B cell (primary cell): ENCODE measurements around the gene ANKRD52. TPM values are rescaled to one million over a fixed set of nuclear protein-coding genes. Genes with fewer than 3 reads are reported as not detected.

Experiments used
- ATAC-seq: fragments of 200-7000 bp; cut with Tn5 transposase; one replicate; pipeline ENCODE4 v1.10.0; 2021; ENCODE audit warnings: low read depth, mild to moderate bottlenecking, moderate number of reproducible peaks, moderate library complexity
- CTCF ChIA-PET: fragments of 350-600 bp; sonication (Branson Sonifier 250); formaldehyde crosslinking; loops from one replicate; lab custom pipeline; 2021; ENCODE audit warnings: antibody characterized with exemption, inconsistent platforms; lab: Charles Lee
- POLR2A ChIA-PET: fragments of 350-600 bp; sonication (Branson Sonifier 250); formaldehyde crosslinking; loops from one replicate; lab custom pipeline; 2021; ENCODE audit warnings: antibody characterized with exemption; lab: Charles Lee
- DNase-seq: peaks from one replicate; pipeline ENCODE4 v3.0.0; 2013
- H2AFZ ChIP-seq: 2 replicates; pipeline ENCODE4 v1.6.1; 2012; ENCODE audit warnings: mild to moderate bottlenecking, low read depth, low read length; ENCODE audit not compliant: insufficient read depth, poor library complexity, severe bottlenecking
- H3K27ac ChIP-seq, 2 donors: 1 replicate in 1 of 2; 2 replicates in 1 of 2; pipeline ENCODE4 v1.5.1; 2012 to 2013; ENCODE audit warnings: low read length in 2 of 2, mild to moderate bottlenecking in 2 of 2, moderate library complexity in 1 of 2
- H3K27me3 ChIP-seq, 4 experiments: fragments of 200-600 bp in 1 of 4; sonication (generic) in 1 of 4; replicated peaks in 1 of 4; 1 replicate in 2 of 4; 2 replicates in 2 of 4; pipeline versions ENCODE4 v1.6.1 to v1.7.0; 2013 to 2016; ENCODE audit warnings: low read length in 3 of 4, mild to moderate bottlenecking in 2 of 4, mixed read lengths in 1 of 4, moderate library complexity in 1 of 4; ENCODE audit not compliant: insufficient read depth in 4 of 4, control insufficient read depth in 3 of 4; ENCODE audit errors: control extremely low read depth in 1 of 4
- H3K36me3 ChIP-seq, 2 experiments: replicated peaks in 1 of 2; 1 replicate in 1 of 2; 2 replicates in 1 of 2; pipeline versions ENCODE4 v1.6.1 to v1.7.1; 2013; ENCODE audit warnings: low read length in 1 of 2; ENCODE audit not compliant: insufficient read depth in 2 of 2, control insufficient read depth in 1 of 2; ENCODE audit errors: control extremely low read depth in 1 of 2, extremely low read depth in 1 of 2
- H3K4me1 ChIP-seq, 2 donors: fragments of 200-600 bp in 1 of 2; sonication (generic) in 1 of 2; 1 replicate in 1 of 2; 2 replicates in 1 of 2; pipeline versions ENCODE4 v1.5.1 to v1.6.1; 2013 to 2017; ENCODE audit warnings: low read length in 2 of 2; ENCODE audit not compliant: control insufficient read depth in 2 of 2, insufficient read depth in 2 of 2
- H3K4me2 ChIP-seq: replicated peaks from 2 replicates; pipeline ENCODE3; 2012; ENCODE audit warnings: mild to moderate bottlenecking, low read depth, low read length; ENCODE audit not compliant: poor library complexity, severe bottlenecking
- H3K4me3 ChIP-seq, 5 experiments: fragments of 200-600 bp in 1 of 5; sonication (generic) in 1 of 5; 1 replicate in 3 of 5; 2 replicates in 2 of 5; pipeline versions ENCODE4 v1.5.1 to v1.7.0; 2011 to 2016; ENCODE audit warnings: low read length in 4 of 5, mild to moderate bottlenecking in 4 of 5, low read depth in 2 of 5, control low read depth in 1 of 5, moderate library complexity in 1 of 5; ENCODE audit not compliant: insufficient read depth in 1 of 5; ENCODE audit errors: control extremely low read depth in 1 of 5, extremely low read depth in 1 of 5
- H3K79me2 ChIP-seq: fragments of 200-600 bp; sonication (generic); one replicate; pipeline ENCODE4 v1.6.0; 2016; ENCODE audit warnings: low read length; ENCODE audit not compliant: control insufficient read depth, insufficient read depth
- H3K9ac ChIP-seq: fragments of 200-600 bp; sonication (generic); 2 replicates; pipeline ENCODE4 v1.6.1; 2017; ENCODE audit warnings: mild to moderate bottlenecking, low read length, moderate library complexity
- H3K9me3 ChIP-seq, 3 donors: one replicate each; pipeline versions ENCODE4 v1.6.1 to v1.7.1; 2013; ENCODE audit warnings: low read length in 2 of 3; ENCODE audit not compliant: control insufficient read depth in 2 of 3, insufficient read depth in 1 of 3; ENCODE audit errors: control extremely low read depth in 1 of 3
- H4K20me1 ChIP-seq: 2 replicates; pipeline ENCODE4 v1.6.0; 2012; ENCODE audit warnings: mild to moderate bottlenecking, low read length; ENCODE audit not compliant: insufficient read depth, control insufficient read depth, poor library complexity, severe bottlenecking
- H3K27ac Mint-ChIP-seq: one replicate; pipeline ENCODE4 v1.8.0; 2021; ENCODE audit warnings: mixed read lengths
- H3K27me3 Mint-ChIP-seq: one replicate; pipeline ENCODE4 v1.8.0; 2021; ENCODE audit warnings: mixed read lengths
- H3K4me1 Mint-ChIP-seq: one replicate; pipeline ENCODE4 v1.8.0; 2021; ENCODE audit warnings: mixed read lengths
- H3K4me3 Mint-ChIP-seq: one replicate; pipeline ENCODE4 v1.8.0; 2021; ENCODE audit warnings: mixed read lengths
- H3K9me3 Mint-ChIP-seq: one replicate; pipeline ENCODE4 v1.8.0; 2022; ENCODE audit warnings: mixed read lengths; ENCODE audit not compliant: insufficient read depth
- EZH2 ChIP-seq: IDR thresholded peaks from 2 replicates; pipeline ENCODE4 v1.6.1; 2012; ENCODE audit warnings: borderline replicate concordance, low read depth, mild to moderate bottlenecking, moderate library complexity, low read length; ENCODE audit not compliant: insufficient read depth, poor library complexity, severe bottlenecking
- WGBS: methylation state at CpG from one replicate; pipeline ENCODE4 v1.1.5; 2013; ENCODE audit warnings: missing lambda C conversion rate; ENCODE audit not compliant: insufficient coverage; 5-methylcytosine and 5-hydroxymethylcytosine counted together
- intact Hi-C: fragments of 100-400 bp; cut with micrococcal nuclease; formaldehyde crosslinking; loops from one replicate; pipeline ENCODE4 v1.10.0; 2022
- polyA plus RNA-seq: library from polyadenylated mRNA; depleted of rRNA; stranded (reverse); fragments of >200 nt; gene quantifications from 2 replicates; pipeline ENCODE4 v1.2.3, GENCODE V29; 2012
- total RNA-seq, 2 donors: library from RNA; stranded (reverse); fragments of 120-200 nt in 1 of 2; gene quantifications; 1 replicate in 1 of 2; 2 replicates in 1 of 2; pipeline versions ENCODE4 v1.2.3 to v1.2.4, GENCODE V29; 2013 to 2022
- TF ChIP-seq, protein P1 (sequence below): fragments of 200-600 bp; IDR thresholded peaks from one replicate; pipeline ENCODE4 v1.8.0; 2022; ENCODE audit warnings: antibody characterized with exemption, mild to moderate bottlenecking

ANKRD52 gene
- total and polyA plus RNA-seq, 2 donors (not counting 1 experiment from before 2014, with no cell fraction given): 17.9 to 46.5 TPM

GRCh38 chr12:56261503-56262232, 3.5 kb upstream of the ANKRD52 start:
- H3K9me3 ChIP-seq: no peaks in the 10 kb centered on the region
- no peak overlapping the region for H3K9ac ChIP-seq
- H3K27ac ChIP-seq: no peak overlapping the region
- no peaks in the 10 kb centered on the region for H3K9me3 Mint-ChIP-seq
- peaks cover 21% of the 10 kb centered on the region for H3K4me1 Mint-ChIP-seq
- ATAC-seq (no peak), DNase-seq (no peak)
- H2AFZ ChIP-seq: no peak overlapping the region
- H3K27me3 Mint-ChIP-seq: no peaks in the 10 kb centered on the region
- no peak for TF ChIP-seq EZH2
- TF ChIP-seq, protein P1, sequence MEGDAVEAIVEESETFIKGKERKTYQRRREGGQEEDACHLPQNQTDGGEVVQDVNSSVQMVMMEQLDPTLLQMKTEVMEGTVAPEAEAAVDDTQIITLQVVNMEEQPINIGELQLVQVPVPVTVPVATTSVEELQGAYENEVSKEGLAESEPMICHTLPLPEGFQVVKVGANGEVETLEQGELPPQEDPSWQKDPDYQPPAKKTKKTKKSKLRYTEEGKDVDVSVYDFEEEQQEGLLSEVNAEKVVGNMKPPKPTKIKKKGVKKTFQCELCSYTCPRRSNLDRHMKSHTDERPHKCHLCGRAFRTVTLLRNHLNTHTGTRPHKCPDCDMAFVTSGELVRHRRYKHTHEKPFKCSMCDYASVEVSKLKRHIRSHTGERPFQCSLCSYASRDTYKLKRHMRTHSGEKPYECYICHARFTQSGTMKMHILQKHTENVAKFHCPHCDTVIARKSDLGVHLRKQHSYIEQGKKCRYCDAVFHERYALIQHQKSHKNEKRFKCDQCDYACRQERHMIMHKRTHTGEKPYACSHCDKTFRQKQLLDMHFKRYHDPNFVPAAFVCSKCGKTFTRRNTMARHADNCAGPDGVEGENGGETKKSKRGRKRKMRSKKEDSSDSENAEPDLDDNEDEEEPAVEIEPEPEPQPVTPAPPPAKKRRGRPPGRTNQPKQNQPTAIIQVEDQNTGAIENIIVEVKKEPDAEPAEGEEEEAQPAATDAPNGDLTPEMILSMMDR: no peak
- H3K79me2 ChIP-seq: peaks cover 22% of the 10 kb centered on the region
- H4K20me1 ChIP-seq: peaks cover 13% of the 10 kb centered on the region
- 93% methylated on average over 4 of the region's 5 CpGs for WGBS
- H3K27ac Mint-ChIP-seq: no peak overlapping the region
- H3K4me2 ChIP-seq: no peak overlapping the region
- H3K4me3 ChIP-seq: no peak overlapping the region
- H3K4me1 ChIP-seq: peaks cover 17 to 24% of the 10 kb centered on the region in 2 donors
- intact Hi-C loops: no loop called here
- CTCF ChIA-PET: interaction anchor here (0.9 to 5.8 kb wide), 2 partner anchors 28 to 55 kb away, joined by 3 to 40 read pairs; no protein-coding TSS in a partner anchor
- POLR2A ChIA-PET: no interaction called here
- H3K4me3 Mint-ChIP-seq: no peak overlapping the region
- H3K36me3 ChIP-seq: peaks cover 0 to 4% of the 10 kb centered on the region in 2 experiments
- H3K27me3 ChIP-seq: no peaks in the 10 kb centered on the region

GRCh38 chr12:56260921-56261320, 2.7 kb upstream of the ANKRD52 start:
- peaks cover 30% of the 10 kb centered on the region for H3K79me2 ChIP-seq
- H3K4me1 ChIP-seq: peaks cover 16 to 21% of the 10 kb centered on the region in 2 donors
- 90% methylated on average over 3 of the region's 3 CpGs for WGBS
- intact Hi-C loops: no loop called here
- no peak overlapping the region for H2AFZ ChIP-seq
- H3K9me3 ChIP-seq: no peaks in the 10 kb centered on the region
- H3K27ac Mint-ChIP-seq: no peak overlapping the region
- H3K4me2 ChIP-seq: no peak overlapping the region
- H3K9ac ChIP-seq: no peak overlapping the region
- no peak for TF ChIP-seq EZH2
- TF ChIP-seq, protein P1: no peak
- H3K4me3 Mint-ChIP-seq: no peak overlapping the region
- ATAC-seq: no peak
- peaks cover 21% of the 10 kb centered on the region for H4K20me1 ChIP-seq
- CTCF ChIA-PET: interaction anchor here (0.8 to 5.8 kb wide), 3 partner anchors 28 to 67 kb away, joined by 3 to 40 read pairs (median 3); no protein-coding TSS in a partner anchor
- H3K27me3 Mint-ChIP-seq: no peaks in the 10 kb centered on the region
- POLR2A ChIA-PET: no interaction called here
- peaks cover 20% of the 10 kb centered on the region for H3K4me1 Mint-ChIP-seq
- DNase-seq: no peak
- H3K27ac ChIP-seq: no peak overlapping the region
- no peaks in the 10 kb centered on the region for H3K27me3 ChIP-seq
- no peak overlapping the region for H3K4me3 ChIP-seq
- H3K9me3 Mint-ChIP-seq: no peaks in the 10 kb centered on the region
- peaks cover 0 to 10% of the 10 kb centered on the region in 2 experiments for H3K36me3 ChIP-seq
